Measurements from ENCODE around the gene ECHS1. TPM values are rescaled to one million over a fixed set of nuclear protein-coding genes. Genes with fewer than 3 reads are reported as not detected.

ECHS1 gene
- total RNA-seq, 2 experiments from 2014 or later, result 50.7 to 51.4 TPM

DNA sequence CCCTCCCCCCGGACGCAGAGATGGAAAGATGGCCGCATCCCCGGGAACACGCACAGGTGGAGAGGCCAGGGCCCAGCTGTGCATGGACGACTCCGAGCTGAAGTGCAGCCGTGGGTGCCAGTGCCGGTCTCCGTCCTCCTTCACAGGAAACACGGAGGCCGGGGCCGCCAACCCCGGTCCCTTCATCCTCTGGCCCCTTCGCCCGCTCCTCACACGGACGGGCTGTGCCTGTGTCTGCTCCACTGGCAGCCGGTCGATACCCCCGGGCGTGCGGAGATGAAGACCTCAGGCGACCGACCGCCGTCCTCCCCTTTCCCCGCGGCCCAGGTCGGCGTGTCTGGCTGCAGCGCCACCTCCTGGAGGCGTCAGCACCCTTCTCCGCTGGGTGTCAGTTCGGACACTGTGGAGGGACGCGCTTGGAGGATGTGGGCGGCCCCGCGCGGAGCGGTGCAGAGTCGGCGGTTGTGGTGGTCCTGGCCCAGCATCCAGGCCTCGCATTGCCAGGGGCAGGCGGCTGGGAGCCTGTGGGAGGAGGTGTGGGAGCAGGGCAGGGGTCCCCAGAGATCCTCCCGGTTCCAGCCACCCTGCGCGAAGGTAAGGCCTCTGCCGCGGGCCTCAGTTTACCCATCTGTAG lies 54.5 kb downstream of the ECHS1 start:
- Mint-ChIP-seq H3K36me3 (ENCODE audit: low read depth) (no peaks in the 10 kb centered on the region), H3K9me3 (no peaks in the 10 kb centered on the region), H3K4me3 (peak overlapping the region; percentile 65), H3K27me3 (peaks cover 10% of the 10 kb centered on the region), H3K4me1 (ENCODE audit: low read depth) (peaks cover 8% of the 10 kb centered on the region), H3K27ac (no peak overlapping the region)
- ATAC-seq (peak; percentile 94), DNase-seq (peak; percentile 79)
- ChIA-PET CTCF (interaction anchor here (0.8 to 4.3 kb wide), 7 partner anchors 10 to 120 kb away, joined by 3 to 26 read pairs (median 3); no protein-coding TSS in a partner anchor), POLR2A (interaction anchor here (1.4 kb wide), 1 partner anchor 10 kb away, joined by 3 read pairs; no protein-coding TSS in a partner anchor)
- intact Hi-C loops (cut with micrococcal nuclease), result no loop called here
- peak; percentile 81 for TF ChIP-seq CTCF (IDR thresholded peaks at IDR 0.05)

GRCh38 chr10:133316732-133317131 lies 56.4 kb downstream of the ECHS1 start:
- Mint-ChIP-seq H3K36me3 (ENCODE audit: low read depth) (peaks cover 2% of the 10 kb centered on the region), H3K4me3 (no peak overlapping the region), H3K27me3 (peaks cover 10% of the 10 kb centered on the region), H3K4me1 (ENCODE audit: low read depth) (peaks cover 8% of the 10 kb centered on the region), H3K9me3 (no peaks in the 10 kb centered on the region), H3K27ac (no peak overlapping the region)
- ChIA-PET POLR2A (no interaction called here), CTCF (no interaction called here)
- no peak for ATAC-seq
- no peak for TF ChIP-seq CTCF (IDR thresholded peaks at IDR 0.05)
- intact Hi-C loops (cut with micrococcal nuclease), result no loop called here
- DNase-seq, result no peak

DNA sequence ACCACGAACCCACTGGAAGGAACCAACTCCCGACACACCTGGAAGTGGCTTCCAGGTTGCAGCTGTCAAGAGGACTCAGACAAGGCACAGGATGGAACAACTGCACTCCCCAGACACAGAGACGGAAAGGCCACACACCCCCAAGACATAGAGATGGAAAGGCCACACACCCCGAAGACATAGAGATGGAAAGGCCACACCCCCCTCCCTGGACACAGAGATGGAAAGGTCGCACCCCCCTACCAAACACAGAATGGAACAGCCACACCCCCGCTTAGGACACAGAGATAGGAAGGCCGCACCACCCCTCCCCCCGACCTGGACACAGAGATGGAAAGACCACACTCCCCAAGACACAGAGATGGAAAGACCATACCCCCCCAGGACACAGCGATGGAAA lies 56.9 kb downstream of the ECHS1 start:
- Mint-ChIP-seq H3K36me3 (ENCODE audit: low read depth) (peaks cover 2% of the 10 kb centered on the region), H3K4me3 (no peak overlapping the region), H3K4me1 (ENCODE audit: low read depth) (peaks cover 8% of the 10 kb centered on the region), H3K27ac (no peak overlapping the region), H3K9me3 (no peaks in the 10 kb centered on the region), H3K27me3 (peaks cover 10% of the 10 kb centered on the region)
- ChIA-PET POLR2A (interaction anchor here (1.0 kb wide), 1 partner anchor 13 kb away, joined by 3 read pairs; no protein-coding TSS in a partner anchor), CTCF (interaction anchor here (1.3 to 2.9 kb wide), 5 partner anchors 12 to 71 kb away, joined by 3 to 11 read pairs (median 6); no protein-coding TSS in a partner anchor)
- no peak for ATAC-seq
- no peak for TF ChIP-seq CTCF (IDR thresholded peaks at IDR 0.05)
- intact Hi-C loops (cut with micrococcal nuclease), result no loop called here
- DNase-seq, result no peak

GRCh38 chr10:133315847-133316246 lies 57.3 kb downstream of the ECHS1 start:
- no peaks in the 10 kb centered on the region for H3K9me3 Mint-ChIP-seq
- peaks cover 10% of the 10 kb centered on the region for H3K27me3 Mint-ChIP-seq
- H3K36me3 Mint-ChIP-seq (ENCODE audit: low read depth), result peaks cover 2% of the 10 kb centered on the region
- DNase-seq (no peak), ATAC-seq (peak; percentile 29)
- H3K4me1 Mint-ChIP-seq (ENCODE audit: low read depth), result peaks cover 8% of the 10 kb centered on the region
- TF ChIP-seq CTCF (IDR thresholded peaks at IDR 0.05), result no peak
- ChIA-PET POLR2A (interaction anchor here (1.0 kb wide), 1 partner anchor 14 kb away, joined by 3 read pairs; no protein-coding TSS in a partner anchor), CTCF (interaction anchor here (1.0 to 2.9 kb wide), 6 partner anchors 12 to 71 kb away, joined by 3 to 11 read pairs (median 6); no protein-coding TSS in a partner anchor)
- no peak overlapping the region for H3K27ac Mint-ChIP-seq
- H3K4me3 Mint-ChIP-seq, result no peak overlapping the region
- intact Hi-C loops (cut with micrococcal nuclease), result no loop called here

GRCh38 chr10:133314911-133315310 lies 58.2 kb downstream of the ECHS1 start:
- POLR2A ChIA-PET, result no interaction called here
- DNase-seq, result no peak
- peaks cover 2% of the 10 kb centered on the region for H3K36me3 Mint-ChIP-seq (ENCODE audit: low read depth)
- H3K27ac Mint-ChIP-seq, result no peak overlapping the region
- CTCF ChIA-PET, result interaction anchor here (1.0 to 2.9 kb wide), 11 partner anchors 9 to 72 kb away, joined by 3 to 11 read pairs (median 4); no protein-coding TSS in a partner anchor
- intact Hi-C loops (cut with micrococcal nuclease), result no loop called here
- no peak for ATAC-seq
- no peaks in the 10 kb centered on the region for H3K9me3 Mint-ChIP-seq
- TF ChIP-seq CTCF (IDR thresholded peaks at IDR 0.05), result no peak
- H3K4me1 Mint-ChIP-seq (ENCODE audit: low read depth), result peaks cover 11% of the 10 kb centered on the region
- peaks cover 6% of the 10 kb centered on the region for H3K27me3 Mint-ChIP-seq
- H3K4me3 Mint-ChIP-seq, result no peak overlapping the region

Measured in activated CD8-positive, alpha-beta T cell treated with anti-CD3 and anti-CD28 coated beads for 36 hours (primary cell).